GM21717 (cell line): ENCODE data around the gene VEGFD.

Experiments used
- ATAC-seq: cut with Tn5 transposase; IDR thresholded peaks from one replicate; pipeline ENCODE4 v1.9.1; 2021; ENCODE audit warnings: mild to moderate bottlenecking, moderate library complexity; ENCODE audit not compliant: unreplicated experiment

VEGFD gene

GRCh38 chrX:15366506-15367352 lies 17.5 kb downstream of the VEGFD start:
- no peak for ATAC-seq

DNA sequence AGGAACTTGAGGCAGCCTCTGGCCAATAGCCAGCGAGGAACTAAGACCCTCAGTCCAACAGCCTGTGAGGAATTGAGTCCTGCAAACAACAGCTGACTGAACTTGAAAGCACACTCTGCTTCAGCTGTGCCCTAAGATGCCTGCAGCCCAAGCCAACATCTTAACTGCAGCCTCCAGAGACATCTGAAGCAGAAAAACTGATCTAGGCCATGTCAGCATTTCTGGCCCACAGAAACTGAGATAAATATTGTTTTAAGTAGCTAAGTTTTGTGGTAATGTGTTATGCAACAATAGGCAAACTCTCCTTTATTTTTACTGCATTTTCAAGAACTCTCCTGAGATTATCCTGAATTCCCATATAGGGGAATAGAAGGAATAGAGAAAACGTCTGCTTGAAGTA lies 24.5 kb downstream of the VEGFD start:
- no peak for ATAC-seq

GRCh38 chrX:15358533-15358932 lies 25.7 kb downstream of the VEGFD start:
- ATAC-seq = no peak

DNA sequence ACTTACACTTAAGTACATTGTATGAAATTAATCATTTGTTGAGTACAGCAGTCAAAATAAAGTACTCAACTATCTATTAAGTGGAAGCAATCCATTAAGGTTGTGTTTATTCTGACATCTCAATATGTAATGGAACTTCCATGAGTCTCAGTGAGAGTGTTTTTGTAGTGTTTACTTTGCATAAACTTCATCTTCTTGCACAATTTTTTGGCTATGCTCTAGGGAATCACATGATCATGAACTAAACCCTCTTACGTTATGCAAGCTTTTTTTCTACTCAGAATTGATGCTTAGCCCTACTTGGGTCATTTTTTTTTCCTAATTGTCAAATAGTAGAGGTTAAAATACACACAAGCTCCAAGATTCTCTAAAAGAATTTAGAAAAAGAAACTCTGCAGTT lies 27.8 kb downstream of the VEGFD start:
- ATAC-seq = no peak

DNA sequence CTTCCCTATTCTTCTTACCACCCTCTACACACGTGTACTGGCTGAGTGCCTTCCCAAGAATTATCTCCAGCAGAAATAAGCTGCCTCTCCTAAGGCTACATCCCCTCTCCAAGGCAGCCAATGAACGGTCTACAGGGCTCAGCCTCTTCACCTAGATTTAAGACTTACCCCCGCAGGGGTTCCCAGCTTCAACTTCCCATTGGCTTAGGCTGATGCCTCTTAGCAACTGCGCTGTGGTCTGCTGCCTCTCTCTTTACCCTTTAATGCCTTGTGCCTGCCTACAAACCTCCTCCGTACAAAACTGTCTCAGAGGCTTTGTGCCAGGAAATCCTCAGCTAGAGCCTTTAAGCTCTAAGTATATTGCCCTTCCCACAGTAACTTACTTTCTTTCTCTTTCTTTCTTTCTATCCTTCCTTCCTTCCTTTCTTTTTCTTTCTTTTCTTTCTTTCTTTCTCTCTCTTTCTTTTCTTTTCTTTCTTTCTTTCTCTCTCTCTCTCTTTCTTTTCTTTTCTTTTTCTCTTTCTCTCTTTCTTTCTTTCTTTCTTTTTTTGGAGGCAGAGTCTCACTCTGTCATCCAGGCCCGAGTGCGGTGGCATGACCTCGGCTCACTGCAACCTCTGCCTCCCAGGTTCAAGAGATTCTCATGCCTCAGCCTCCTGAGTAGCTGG lies 33.8 kb downstream of the VEGFD start:
- ATAC-seq = no peak

GRCh38 chrX:15349046-15349445 lies 35.2 kb downstream of the VEGFD start:
- ATAC-seq = no peak

DNA sequence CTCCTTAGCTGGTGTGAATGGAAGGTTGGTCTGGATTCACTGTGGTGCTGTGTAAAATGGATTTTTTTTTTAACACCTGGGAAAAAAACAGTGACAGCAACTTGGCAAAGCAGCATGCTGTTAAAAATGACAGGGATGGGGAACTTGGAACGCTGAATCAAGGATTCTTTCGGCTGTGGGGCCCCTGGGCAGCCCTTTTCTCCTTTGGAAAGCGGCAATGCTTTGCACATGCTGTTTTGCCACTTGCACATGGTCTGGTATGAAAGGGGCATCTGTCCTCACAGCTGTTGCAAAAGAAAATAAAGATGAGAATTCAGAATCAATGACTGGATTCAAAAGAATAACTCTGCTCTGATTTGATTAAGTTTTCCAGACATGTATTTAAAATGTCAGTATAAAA lies 38.2 kb downstream of the VEGFD start:
- ATAC-seq = no peak

DNA sequence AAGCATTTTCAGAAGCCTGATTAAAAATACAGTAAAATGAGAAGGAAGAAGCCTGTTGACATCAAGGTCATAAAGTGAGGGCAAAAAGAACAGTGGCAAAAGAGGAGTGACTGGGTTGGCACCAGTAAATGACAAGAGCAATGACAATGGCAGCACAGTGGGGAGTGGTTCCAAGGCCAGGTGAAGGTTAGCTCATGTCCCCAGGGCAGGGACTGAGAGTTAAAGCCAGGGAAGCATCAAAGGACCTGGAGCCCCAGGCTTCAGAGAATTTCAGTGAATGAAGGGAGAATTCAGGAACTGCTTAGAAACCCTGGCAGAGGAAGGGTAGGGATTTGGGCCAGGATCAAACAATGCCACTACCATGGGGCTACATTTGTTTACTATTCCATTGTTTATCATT lies 40.1 kb downstream of the VEGFD start:
- no peak for ATAC-seq

DNA sequence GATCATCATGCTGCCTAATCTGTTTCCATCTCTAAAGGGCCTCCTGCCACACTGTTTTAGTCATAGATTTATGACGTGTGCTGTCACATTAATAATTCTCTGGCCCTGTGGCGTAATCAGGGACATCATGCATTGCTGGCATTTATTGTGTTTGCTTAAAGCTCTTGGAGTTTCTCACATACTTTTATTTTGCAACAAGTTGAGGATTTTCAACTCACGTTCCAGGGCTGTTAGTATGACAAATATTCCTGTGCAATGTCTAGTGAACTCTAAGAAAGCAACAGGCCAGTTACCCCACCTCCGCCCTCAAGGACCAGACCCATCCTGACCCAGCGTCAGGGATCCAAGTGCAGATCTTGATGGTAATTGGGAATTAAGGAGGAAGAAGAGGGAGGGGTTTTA lies 41.1 kb downstream of the VEGFD start:
- ATAC-seq = no peak

GRCh38 chrX:15340867-15341266 lies 43.3 kb downstream of the VEGFD start:
- no peak for ATAC-seq

DNA sequence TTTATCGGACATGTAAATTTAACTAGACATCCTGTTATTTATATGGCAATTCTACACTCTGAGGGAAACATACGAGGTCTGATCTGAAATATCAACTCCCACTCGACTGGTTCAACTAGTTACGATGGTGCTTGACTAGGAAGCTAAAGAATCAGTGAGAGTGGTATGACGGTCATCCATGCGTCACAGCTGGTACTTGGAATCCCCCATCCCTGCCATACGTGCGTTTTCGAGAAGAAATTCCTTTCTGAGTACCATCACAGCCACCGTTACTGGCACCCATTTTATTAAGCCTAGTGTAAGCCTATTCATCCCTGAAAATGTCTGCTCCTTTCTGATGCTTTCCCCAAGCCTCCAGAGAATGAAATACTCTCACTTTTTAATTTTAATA lies 48.2 kb downstream of the VEGFD start:
- no peak for ATAC-seq

DNA sequence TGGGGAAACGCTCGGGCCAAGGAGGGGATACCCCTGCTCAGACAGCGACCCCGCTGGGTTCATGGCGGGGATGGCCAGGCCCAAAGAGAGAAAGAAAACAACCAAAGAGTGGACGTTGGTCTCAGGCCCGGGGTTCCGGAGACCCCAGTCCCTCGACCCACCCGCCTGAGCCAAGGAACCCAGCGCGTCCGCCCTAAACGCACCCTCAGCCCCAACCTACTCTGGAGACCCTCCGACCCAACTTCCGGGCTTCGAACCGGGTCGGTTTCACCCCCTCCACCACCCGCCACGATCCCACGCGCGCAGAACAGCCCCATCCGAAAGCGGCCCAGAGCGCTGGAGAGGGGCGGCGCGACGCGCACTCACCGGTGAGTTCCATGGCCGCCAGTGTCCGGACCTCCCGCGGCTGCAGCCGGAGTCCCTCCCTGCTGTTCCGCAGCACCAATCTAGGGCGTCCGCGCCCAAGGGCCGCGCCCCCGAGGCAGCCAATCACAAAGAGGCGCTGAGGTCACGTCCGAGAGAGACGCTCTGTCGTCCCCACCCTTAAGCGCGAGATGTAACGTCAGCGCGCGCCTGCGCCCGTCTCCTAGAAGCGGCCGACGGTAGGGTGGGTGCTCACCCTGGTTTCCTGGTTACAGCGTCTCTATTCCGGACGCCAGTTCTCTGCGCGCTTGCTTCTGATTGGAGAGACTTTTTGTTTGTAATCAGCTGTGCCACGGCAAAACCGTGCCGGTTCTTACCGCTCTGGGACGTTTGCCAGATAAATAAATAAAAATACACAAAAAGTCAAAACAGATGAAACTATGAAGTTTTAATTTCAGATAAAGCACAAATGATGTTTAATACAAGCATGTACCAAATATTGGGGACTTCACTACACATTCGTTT lies 48.8 kb downstream of the VEGFD start, which contains the start of gene PIGA:
Gene PIGA, minus strand, starts transcription at position 389 of the 888 bp plus-strand sequence. CDS start 3,593 bp downstream, outside the sequence.
- peak; percentile 98 for ATAC-seq

DNA sequence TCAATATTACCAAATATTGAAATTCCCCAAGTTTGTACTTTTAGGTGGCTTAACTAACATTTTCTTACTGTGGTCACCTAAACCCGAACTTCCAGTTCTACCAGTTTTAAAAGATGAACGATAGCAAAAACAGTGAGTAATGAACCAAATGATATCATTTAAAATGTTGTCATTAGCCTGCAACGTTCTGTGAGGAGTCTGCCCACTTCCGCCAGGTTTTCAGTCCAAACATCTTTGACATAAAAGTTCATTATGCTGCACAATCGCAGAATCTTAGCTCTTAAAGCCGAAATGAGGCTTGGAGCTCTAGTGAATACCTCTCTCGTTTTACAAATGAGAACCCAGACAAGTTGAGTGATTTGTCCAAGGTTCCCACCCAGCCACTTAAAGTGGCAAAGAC lies 49.7 kb downstream of the VEGFD start:
- no peak for ATAC-seq

GRCh38 chrX:15328821-15329220 lies 55.4 kb downstream of the VEGFD start:
- no peak for ATAC-seq

- no peak for ATAC-seq
Observed at GRCh38 chrX:15328131-15328530, 56.1 kb downstream of the VEGFD start.

DNA sequence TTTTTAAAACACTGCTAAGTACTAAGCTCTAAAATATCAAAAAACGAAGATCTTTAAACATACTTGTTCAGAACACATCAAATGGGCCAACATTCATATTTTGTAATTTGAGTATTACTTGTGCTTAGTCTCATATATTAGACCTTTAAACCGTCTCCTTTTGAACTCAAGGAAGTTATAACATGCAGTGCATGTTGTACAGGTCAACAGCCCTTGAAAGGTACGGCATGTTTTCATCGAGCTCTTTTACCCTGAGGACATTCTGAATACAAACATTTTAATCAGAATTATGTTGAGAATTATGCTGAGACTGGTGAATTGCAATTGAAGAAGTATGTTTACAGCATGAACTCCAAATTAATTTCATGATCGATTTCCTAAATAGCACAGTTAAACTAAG lies 61.7 kb downstream of the VEGFD start:
- ATAC-seq = no peak

- ATAC-seq = no peak
Observed at GRCh38 chrX:15322072-15322471, 62.1 kb downstream of the VEGFD start.

DNA sequence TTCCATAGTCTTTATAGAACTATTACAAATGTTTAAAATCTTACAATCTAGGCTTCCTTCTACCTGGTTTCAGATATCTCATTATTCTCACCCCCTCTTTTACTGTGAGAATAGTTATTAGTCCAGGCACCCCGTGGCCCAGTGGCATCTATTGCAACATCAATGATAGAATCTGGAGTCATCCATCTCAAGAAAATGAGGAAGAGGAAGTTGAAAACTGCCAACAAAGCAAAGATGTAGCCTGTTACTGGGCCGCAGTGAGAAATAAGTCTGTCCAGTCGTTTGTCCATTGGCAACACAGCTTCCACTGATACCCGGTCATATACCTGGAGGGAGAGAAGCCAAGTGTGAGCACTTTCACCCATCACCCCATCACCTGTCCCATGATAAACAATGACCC lies 62.8 kb downstream of the VEGFD start:
- no peak for ATAC-seq

DNA sequence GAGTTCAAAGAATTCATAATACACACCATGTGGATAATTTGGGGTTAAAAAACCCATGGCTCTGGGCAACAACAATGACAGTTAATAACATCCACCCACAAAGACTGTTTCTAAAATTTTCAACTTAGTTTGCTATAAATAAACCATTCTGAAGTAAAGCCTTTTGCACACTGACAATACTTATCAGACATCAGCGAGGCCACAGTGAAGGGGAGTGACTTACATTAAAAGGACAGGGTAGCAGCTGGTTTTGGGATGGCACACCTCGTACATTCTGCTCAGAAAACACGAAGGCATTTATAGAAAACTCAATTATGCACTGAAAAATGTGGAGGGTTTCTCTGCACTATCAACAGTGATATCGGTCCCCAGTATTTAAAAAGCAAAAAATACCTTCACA lies 63.9 kb downstream of the VEGFD start:
- no peak for ATAC-seq

DNA sequence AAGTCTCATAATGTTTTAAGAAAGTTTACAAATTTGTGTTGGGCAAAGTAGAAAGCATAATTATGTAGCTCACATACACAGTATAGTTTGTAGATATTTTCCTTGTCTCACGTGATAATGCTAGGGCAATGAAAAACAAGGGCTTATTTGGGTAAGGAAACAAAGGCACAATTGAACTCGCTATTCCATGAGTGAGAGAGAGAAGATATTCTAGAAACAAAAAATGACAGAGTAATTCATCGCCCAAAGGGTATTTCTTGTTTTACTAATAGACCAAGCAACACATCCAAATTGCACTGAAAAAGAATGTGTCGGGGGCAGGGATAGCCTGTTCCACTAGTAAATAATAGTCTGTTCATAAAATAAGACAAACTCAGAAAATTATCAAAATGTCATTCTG lies 65.1 kb downstream of the VEGFD start:
- ATAC-seq = no peak

DNA sequence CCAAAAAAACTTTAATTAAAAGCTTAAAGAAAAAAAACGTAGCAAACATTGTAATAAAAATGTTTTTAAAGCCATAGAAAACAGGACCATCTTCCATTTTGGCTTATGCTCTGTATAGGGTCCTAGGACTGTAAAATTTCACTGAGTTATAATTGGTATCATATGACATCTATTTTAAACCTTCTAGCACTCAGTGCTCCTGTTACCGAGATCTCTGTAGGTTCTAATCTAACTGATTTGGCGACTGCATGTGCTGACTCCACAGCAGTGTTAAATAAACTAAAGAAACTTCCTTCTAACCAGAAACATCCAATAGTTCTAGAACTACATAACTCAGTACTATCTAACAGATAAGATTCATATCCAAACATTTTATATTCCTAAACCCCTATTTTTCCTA lies 68.7 kb downstream of the VEGFD start, which contains the start of gene ASB11:
Gene ASB11, minus strand, starts transcription at position 132 of the 400 bp plus-strand sequence. Its CDS starts 35 bp downstream, at position 97.
- ATAC-seq = no peak
